Posterior cingulate gyrus (tissue), 11 donors: Measurements from ENCODE around the gene ZDHHC4.
"Not testable (repeated sequence)": the region's sequence is repeated elsewhere in the genome, so short reads cannot be mapped to it uniquely, and the experiment has no call there.

Experiments
- DNase-seq, 10 donors: peaks; one replicate each; pipeline versions ENCODE4 v3.0.0 to v3.0.0-alpha.2; 2020 to 2021; ENCODE audit warnings: mixed read lengths in 3 of 10
- intact Hi-C: fragments of 100-400 bp; cut with DNase I; formaldehyde crosslinking; loops from one replicate; pipeline ENCODE4 v1.15.1; 2023

The ZDHHC4 gene

GRCh38 chr7:6628045-6628444 lies 50.8 kb downstream of the ZDHHC4 start:
- DNase-seq: no peak
- intact Hi-C loops: no loop called here

GRCh38 chr7:6630007-6630849 lies 53.0 kb downstream of the ZDHHC4 start:
- intact Hi-C loops: no loop called here
- DNase-seq: no peak

DNA sequence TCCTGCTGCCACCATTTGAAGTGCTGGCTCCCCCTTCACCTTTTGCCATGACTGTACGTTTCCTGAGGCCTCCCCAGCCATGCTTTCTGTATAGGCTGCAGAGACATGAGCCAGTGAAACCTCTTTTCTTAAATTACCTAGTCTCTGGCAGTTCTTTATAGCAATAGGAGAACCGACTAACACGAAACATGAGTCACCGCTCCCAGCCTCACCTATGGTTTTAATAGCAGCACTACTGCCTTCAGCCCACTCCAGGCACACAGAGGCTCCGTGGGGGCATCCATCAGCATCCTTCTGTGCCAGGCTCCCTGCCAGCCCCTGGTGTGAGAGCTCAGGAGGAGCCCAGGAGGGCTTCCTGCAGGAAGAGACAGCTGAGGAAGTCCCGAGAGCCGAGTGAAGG lies 54.4 kb downstream of the ZDHHC4 start:
- intact Hi-C loops: no loop called here
- DNase-seq: no peak

- DNase-seq: no peak
- intact Hi-C loops: no loop called here
Measured at GRCh38 chr7:6634021-6634420, 56.8 kb downstream of the ZDHHC4 start.

DNA sequence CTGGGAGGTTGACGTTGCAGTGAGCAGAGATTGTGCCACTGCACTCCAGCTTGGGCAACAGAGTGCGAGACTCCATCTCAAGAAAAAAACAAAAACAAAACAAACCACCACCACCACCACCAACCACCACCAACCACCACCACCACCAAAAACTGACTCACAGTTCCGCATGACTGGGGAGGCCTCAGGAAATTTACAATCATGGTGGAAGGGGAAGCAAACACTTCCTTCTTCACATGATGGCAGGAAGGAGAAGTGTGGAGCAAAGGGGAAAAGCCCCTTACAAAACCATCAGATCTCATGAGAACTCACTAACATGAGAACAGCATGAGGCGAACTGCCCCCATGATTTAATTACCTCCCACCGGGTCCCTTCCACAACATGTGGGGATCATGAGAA lies 57.7 kb downstream of the ZDHHC4 start:
- intact Hi-C loops: loop anchor here (5.0 kb wide), 1 partner anchor 72 kb away; the partner anchor contains the start of gene ZNF12
- DNase-seq: not testable (repeated sequence)

DNA sequence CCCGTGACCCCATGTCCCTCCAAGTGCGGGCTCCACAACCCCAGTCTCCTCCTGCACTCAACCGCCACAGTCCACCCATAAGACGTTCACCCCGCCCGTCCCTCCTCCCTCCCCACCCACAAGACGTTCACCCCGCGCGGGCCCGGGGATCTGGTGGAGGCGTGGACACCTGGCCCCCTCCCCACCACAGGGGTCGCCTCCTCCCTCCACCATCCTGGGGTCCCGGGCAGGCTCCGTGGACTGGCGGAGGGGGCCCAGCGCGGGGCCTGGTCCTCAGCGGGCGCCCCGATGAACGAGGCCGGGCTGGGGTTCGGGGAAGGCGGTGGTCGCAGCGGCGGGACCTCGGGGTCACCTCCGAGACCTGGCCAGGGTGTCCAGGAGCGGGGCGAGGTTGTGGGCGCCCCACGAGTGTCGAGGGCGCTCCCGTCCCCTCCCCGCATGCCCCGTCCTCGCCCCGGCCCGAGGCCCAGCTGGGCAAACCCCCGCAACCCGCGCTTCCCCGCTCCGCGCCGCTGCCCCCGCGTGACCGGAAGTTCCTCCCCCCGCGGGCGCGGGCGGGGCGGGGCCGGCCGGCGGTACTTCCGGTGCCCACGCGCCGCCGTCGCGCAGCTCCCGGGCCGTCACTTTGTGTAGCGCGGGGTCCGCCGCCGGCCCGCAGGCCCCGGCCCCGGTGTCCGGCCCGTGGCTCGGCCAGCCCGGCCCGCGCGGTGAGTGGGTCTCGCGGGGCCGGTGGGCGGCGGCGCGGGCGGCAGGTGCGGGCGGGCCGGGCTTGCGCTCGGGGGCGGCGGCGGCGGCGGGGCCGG lies 59.7 kb downstream of the ZDHHC4 start, which contains the start of gene ZNF316:
ZNF316 (plus strand) TSS at position 578 of the 803 bp plus-strand sequence. CDS start 5,092 bp downstream, outside the sequence.
- intact Hi-C loops: loop anchor here (5.0 kb wide), 1 partner anchor 70 kb away; the partner anchor contains the start of gene ZNF12
- peak; percentile 43 to 95 (median 67) for DNase-seq

DNA sequence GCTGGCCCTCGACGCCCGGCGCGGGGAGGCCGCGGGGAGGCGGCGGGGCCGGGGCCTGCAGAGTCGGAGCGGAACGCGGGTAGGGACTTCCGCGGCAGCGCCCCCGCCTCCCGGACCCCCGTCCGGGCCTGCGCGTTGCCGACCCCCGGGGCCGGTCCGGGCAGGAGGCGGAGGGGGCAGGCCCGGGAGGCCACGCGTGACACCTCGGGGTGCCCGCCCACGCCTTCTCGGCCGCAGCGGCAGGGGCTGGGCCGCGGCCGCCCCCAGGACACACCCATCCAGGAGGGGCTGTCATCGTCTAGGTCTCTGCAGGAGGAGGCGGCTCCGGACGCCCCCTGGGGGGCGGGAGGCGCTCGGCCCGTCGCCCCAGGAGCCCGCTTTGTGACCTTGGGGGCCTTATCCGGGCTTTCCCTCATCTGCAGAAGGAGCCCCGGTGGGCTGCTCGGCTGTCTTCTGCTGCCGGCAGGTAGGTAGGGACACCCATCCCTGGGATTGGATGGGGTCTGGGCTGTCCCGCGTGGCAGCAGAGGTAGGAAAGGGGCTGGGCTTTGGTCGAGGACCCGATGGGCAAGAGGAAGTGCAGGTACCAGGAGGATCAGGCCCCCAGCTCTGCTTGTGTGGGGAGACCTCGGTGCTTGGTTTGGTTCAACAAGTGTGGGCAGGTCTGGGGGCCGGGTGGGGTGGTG lies 60.4 kb downstream of the ZDHHC4 start:
- intact Hi-C loops: loop anchor here (5.0 kb wide), 1 partner anchor 70 kb away; the partner anchor contains the start of gene ZNF12

More for the DNA sequence above, 60.4 kb downstream of the ZDHHC4 start:
- DNase-seq: peak in 1 of 10 donors; percentile 86
